A673 (cell line): ENCODE data around the gene DPM1. TPM values are rescaled to one million over a fixed set of nuclear protein-coding genes. Genes with fewer than 3 reads are reported as not detected.

Experiments
- BruUV-seq: library from RNA; stranded (reverse); fragments of 400-500 nt; replicated peaks from 2 replicates; lab custom pipeline; 2021; lab: Mats Ljungman, UMichigan
- CTCF ChIA-PET: fragments of 300-600 bp; sonication (Branson Sonifier 250); formaldehyde crosslinking; loops from one replicate; lab custom pipeline; 2022; ENCODE audit warnings: antibody characterized with exemption; lab: Charles Lee
- POLR2A ChIA-PET: fragments of 300-600 bp; sonication (Branson Sonifier 250); formaldehyde crosslinking; loops from one replicate; lab custom pipeline; 2022; ENCODE audit warnings: antibody characterized with exemption; ENCODE audit not compliant: low non-redundant PET; lab: Charles Lee
- DNase-seq: peaks from one replicate; pipeline ENCODE4 v3.0.0-alpha.2; 2015; ENCODE audit warnings: low spot score
- H3K27ac ChIP-seq: fragments of 200-600 bp; sonication (generic); 2 replicates; pipeline ENCODE4 v1.5.1; 2016; ENCODE audit warnings: mixed run types, low read depth, mild to moderate bottlenecking, mixed read lengths, antibody characterized with exemption, low read length; ENCODE audit not compliant: poor library complexity, severe bottlenecking
- H3K27me3 ChIP-seq: fragments of 200-600 bp; sonication (generic); replicated peaks from 2 replicates; pipeline ENCODE4 v1.6.1; 2017; ENCODE audit warnings: mixed run types, low read depth, mild to moderate bottlenecking, mixed read lengths, antibody characterized with exemption, low read length; ENCODE audit not compliant: insufficient read depth, poor library complexity
- H3K36me3 ChIP-seq: fragments of 200-600 bp; sonication (generic); 2 replicates; pipeline ENCODE4 v1.6.1; 2016; ENCODE audit warnings: mixed run types, mild to moderate bottlenecking, mixed read lengths, antibody characterized with exemption, low read length; ENCODE audit not compliant: insufficient read depth, poor library complexity, severe bottlenecking
- H3K4me1 ChIP-seq: fragments of 200-600 bp; sonication (generic); 2 replicates; pipeline ENCODE4 v1.6.1; 2017; ENCODE audit warnings: mixed run types, mild to moderate bottlenecking, mixed read lengths, antibody characterized with exemption, low read length; ENCODE audit not compliant: insufficient read depth, poor library complexity, severe bottlenecking
- H3K4me3 ChIP-seq: fragments of 200-600 bp; sonication (generic); 2 replicates; pipeline ENCODE4 v1.5.1; 2016; ENCODE audit warnings: low read depth, mixed run types, mild to moderate bottlenecking, mixed read lengths, low read length; ENCODE audit not compliant: poor library complexity, severe bottlenecking
- H3K9me3 ChIP-seq: fragments of 200-600 bp; sonication (generic); 2 replicates; pipeline ENCODE4 v1.6.1; 2016; ENCODE audit warnings: mixed run types, low read depth, mild to moderate bottlenecking, mixed read lengths, antibody characterized with exemption, low read length; ENCODE audit not compliant: poor library complexity, severe bottlenecking
- CTCF ChIP-seq: fragments of 300-800, 200-600 bp; sonication (generic); conservative IDR thresholded peaks from 2 replicates; pipeline ENCODE4 v1.5.1; 2017; ENCODE audit warnings: low read depth, mild to moderate bottlenecking, antibody characterized with exemption, low read length, moderate library complexity, mixed read lengths
- EZH2 ChIP-seq: fragments of 200-600 bp; sonication (generic); IDR thresholded peaks from 2 replicates; pipeline ENCODE4 v1.6.1; 2017; ENCODE audit warnings: borderline replicate concordance, low read depth, mild to moderate bottlenecking, mixed read lengths, antibody characterized with exemption, low read length; ENCODE audit not compliant: poor library complexity, severe bottlenecking
- intact Hi-C: fragments of 100-400 bp; cut with micrococcal nuclease; formaldehyde crosslinking; loops from one replicate; pipeline ENCODE4 v1.10.0; 2022; ENCODE audit not compliant: unreplicated experiment
- total RNA-seq: library from RNA; stranded (reverse); gene quantifications from 2 replicates; pipeline ENCODE4 v1.2.3, GENCODE V29; 2021

Gene DPM1
- total RNA-seq, 1 experiment from 2014 or later: 65.5 TPM

- H3K27me3 ChIP-seq: no peaks in the 10 kb centered on the region
- no peak overlapping the region for H3K27ac ChIP-seq
- ChIA-PET CTCF (interaction anchor here (0.6 to 1.5 kb wide), 8 partner anchors 11 to 902 kb away, joined by 3 to 8 read pairs (median 3); no protein-coding TSS in a partner anchor), POLR2A (no interaction called here)
- TF ChIP-seq EZH2 (no peak), CTCF (no peak)
- no peak overlapping the region for H3K4me3 ChIP-seq
- BruUV-seq: no TSS peak
- H3K4me1 ChIP-seq: no peaks in the 10 kb centered on the region
- H3K9me3 ChIP-seq: no peaks in the 10 kb centered on the region
- intact Hi-C loops: no loop called here
- no peaks in the 10 kb centered on the region for H3K36me3 ChIP-seq
- no peak for DNase-seq
Observed at GRCh38 chr20:50992336-50992732, 34.0 kb upstream of the DPM1 start.

GRCh38 chr20:50991076-50991475, 32.7 kb upstream of the DPM1 start:
- ChIA-PET POLR2A (no interaction called here), CTCF (interaction anchor here (0.6 kb wide), 1 partner anchor 79 kb away, joined by 5 read pairs; no protein-coding TSS in a partner anchor)
- no TSS peak for BruUV-seq
- Histone ChIP-seq H3K27ac (no peak overlapping the region), H3K4me1 (no peaks in the 10 kb centered on the region), H3K36me3 (no peaks in the 10 kb centered on the region), H3K9me3 (no peaks in the 10 kb centered on the region), H3K27me3 (no peaks in the 10 kb centered on the region), H3K4me3 (no peak overlapping the region)
- TF ChIP-seq EZH2 (no peak), CTCF (no peak)
- intact Hi-C loops: no loop called here
- no peak for DNase-seq

- Histone ChIP-seq H3K36me3 (no peaks in the 10 kb centered on the region), H3K27ac (no peak overlapping the region), H3K9me3 (no peaks in the 10 kb centered on the region), H3K4me3 (peak overlapping the region; percentile 15), H3K4me1 (no peaks in the 10 kb centered on the region), H3K27me3 (no peaks in the 10 kb centered on the region)
- BruUV-seq: no TSS peak
- ChIA-PET CTCF (interaction anchor here (0.5 to 1.4 kb wide), 24 partner anchors 8 to 1010 kb away, joined by 3 to 22 read pairs (median 4); no protein-coding TSS in a partner anchor), POLR2A (interaction anchor here (0.5 kb wide), 1 partner anchor 48 kb away, joined by 3 read pairs; no protein-coding TSS in a partner anchor)
- TF ChIP-seq CTCF: peak; percentile 88
- no peak for TF ChIP-seq EZH2
- DNase-seq: peak; percentile 91
- intact Hi-C loops: loop anchor here (2.0 to 10.0 kb wide), 3 partner anchors 319 to 635 kb away; no protein-coding TSS in a partner anchor
Observed at GRCh38 chr20:50987493-50988210, 29.3 kb upstream of the DPM1 start.
